Neural progenitor cell (in vitro differentiated cells): Measurements from ENCODE around the gene EFCAB8. TPM values are rescaled to one million over a fixed set of nuclear protein-coding genes. Genes with fewer than 3 reads are reported as not detected.
A peak's percentile ranks its signal among the peaks of the same experiment; 100 is the strongest.

Source experiments
- DNase-seq: peaks from one replicate; pipeline ENCODE4 v3.0.0-alpha.2; 2016; ENCODE audit warnings: low spot score
- H2AFZ ChIP-seq: fragments of 200-600 bp; sonication (generic); replicated peaks from 2 replicates; pipeline ENCODE4 v1.6.1; 2016; ENCODE audit warnings: antibody characterized with exemption
- H3F3A ChIP-seq: fragments of 200-600 bp; sonication (generic); 2 replicates; pipeline ENCODE4 v1.6.1; 2016; ENCODE audit warnings: antibody characterized with exemption, low read depth
- H3K27ac ChIP-seq: fragments of 200-600 bp; sonication (generic); 2 replicates; pipeline ENCODE4 v1.5.1; 2016; ENCODE audit warnings: mild to moderate bottlenecking
- H3K27me3 ChIP-seq: fragments of 200-600 bp; sonication (generic); 2 replicates; pipeline ENCODE4 v1.6.1; 2016; ENCODE audit warnings: mild to moderate bottlenecking, moderate library complexity
- H3K36me3 ChIP-seq: fragments of 200-600 bp; sonication (generic); 2 replicates; pipeline ENCODE4 v1.5.1; 2016
- H3K4me1 ChIP-seq: fragments of 200-600 bp; sonication (generic); 2 replicates; pipeline ENCODE4 v1.6.1; 2016; ENCODE audit warnings: mixed run types
- H3K4me2 ChIP-seq: fragments of 200-600 bp; sonication (generic); 2 replicates; pipeline ENCODE4 v1.6.1; 2016
- H3K4me3 ChIP-seq: fragments of 200-600 bp; sonication (generic); 2 replicates; pipeline ENCODE4 v1.5.1; 2016
- H3K79me2 ChIP-seq: fragments of 200-600 bp; sonication (generic); 2 replicates; pipeline ENCODE4 v1.6.1; 2016; ENCODE audit warnings: low read depth
- H3K9ac ChIP-seq: fragments of 200-600 bp; sonication (generic); 2 replicates; pipeline ENCODE4 v1.6.1; 2016
- H3K9me3 ChIP-seq: fragments of 200-600 bp; sonication (generic); 2 replicates; pipeline ENCODE4 v1.5.1; 2016; ENCODE audit warnings: low read depth
- H4K20me1 ChIP-seq: fragments of 200-600 bp; sonication (generic); 2 replicates; pipeline ENCODE4 v1.6.1; 2016; ENCODE audit warnings: low read depth
- H3K27ac Mint-ChIP-seq: 3 replicates; pipeline ENCODE4 v1.8.0; 2021; ENCODE audit warnings: mixed read lengths
- H3K27me3 Mint-ChIP-seq: 2 replicates; pipeline ENCODE4 v1.8.0; 2022; ENCODE audit warnings: low read depth, mild to moderate bottlenecking, inconsistent platforms, moderate library complexity, mixed read lengths; ENCODE audit not compliant: insufficient read depth
- H3K36me3 Mint-ChIP-seq: 3 replicates; pipeline ENCODE4 v1.8.0; 2021; ENCODE audit warnings: mixed read lengths
- H3K4me1 Mint-ChIP-seq: 3 replicates; pipeline ENCODE4 v1.8.0; 2021; ENCODE audit warnings: mixed read lengths
- H3K4me3 Mint-ChIP-seq: 3 replicates; pipeline ENCODE4 v1.8.0; 2021; ENCODE audit warnings: mild to moderate bottlenecking, moderate library complexity, mixed read lengths
- H3K9me3 Mint-ChIP-seq: 3 replicates; pipeline ENCODE4 v1.8.0; 2020; ENCODE audit warnings: mixed read lengths
- CTCF ChIP-seq: fragments of 200-600 bp; sonication (generic); IDR thresholded peaks from 2 replicates; pipeline ENCODE4 v1.5.1; 2017; ENCODE audit warnings: antibody characterized with exemption, mild to moderate bottlenecking
- EZH2 ChIP-seq: fragments of 200-600 bp; sonication (generic); IDR thresholded peaks from 2 replicates; pipeline ENCODE4 v1.6.1; 2017; ENCODE audit warnings: antibody characterized with exemption, mild to moderate bottlenecking, moderate library complexity
- EZH2phosphoT487 ChIP-seq: fragments of 200-600 bp; sonication (generic); IDR thresholded peaks from 2 replicates; pipeline ENCODE4 v1.6.1; 2017; ENCODE audit warnings: antibody characterized with exemption
- total RNA-seq: library from RNA; depleted of rRNA; stranded (reverse); fragments of >200 nt; gene quantifications from 2 replicates; pipeline ENCODE4 v1.2.3, GENCODE V29; 2015; ENCODE audit warnings: low replicate concordance

The EFCAB8 gene
- total RNA-seq, 1 donor from 2014 or later, result not detected

GRCh38 chr20:32877507-32877906 is 18.8 kb downstream of the EFCAB8 start:
- no peak overlapping the region for H3K27ac ChIP-seq
- no peak overlapping the region for H3K9ac ChIP-seq
- DNase-seq, result no peak
- H3K79me2 ChIP-seq, result no peaks in the 10 kb centered on the region
- H3K36me3 Mint-ChIP-seq, result no peaks in the 10 kb centered on the region
- H4K20me1 ChIP-seq, result no peaks in the 10 kb centered on the region
- no peak overlapping the region for H2AFZ ChIP-seq
- peaks cover 3% of the 10 kb centered on the region for H3K4me1 Mint-ChIP-seq
- no peaks in the 10 kb centered on the region for H3K27me3 ChIP-seq
- no peaks in the 10 kb centered on the region for H3K9me3 Mint-ChIP-seq
- H3K4me3 Mint-ChIP-seq, result no peak overlapping the region
- peaks cover 7% of the 10 kb centered on the region for H3K27me3 Mint-ChIP-seq
- no peaks in the 10 kb centered on the region for H3F3A ChIP-seq
- TF ChIP-seq EZH2 (no peak), CTCF (no peak), EZH2phosphoT487 (no peak)
- no peaks in the 10 kb centered on the region for H3K9me3 ChIP-seq
- H3K27ac Mint-ChIP-seq, result peak overlapping the region; percentile 74
- no peaks in the 10 kb centered on the region for H3K36me3 ChIP-seq
- no peak overlapping the region for H3K4me3 ChIP-seq
- no peak overlapping the region for H3K4me2 ChIP-seq
- H3K4me1 ChIP-seq, result no peaks in the 10 kb centered on the region

- H3K4me3 ChIP-seq, result no peak overlapping the region
- no peak overlapping the region for H3K27ac ChIP-seq
- no peaks in the 10 kb centered on the region for H3K79me2 ChIP-seq
- H2AFZ ChIP-seq, result no peak overlapping the region
- Mint-ChIP-seq H3K27ac (no peak overlapping the region), H3K27me3 (peaks cover 7% of the 10 kb centered on the region), H3K4me3 (no peak overlapping the region), H3K9me3 (no peaks in the 10 kb centered on the region), H3K4me1 (peaks cover 6% of the 10 kb centered on the region), H3K36me3 (no peaks in the 10 kb centered on the region)
- no peak for TF ChIP-seq CTCF
- no peak for TF ChIP-seq EZH2
- TF ChIP-seq EZH2phosphoT487, result no peak
- no peak for DNase-seq
- no peaks in the 10 kb centered on the region for H3K9me3 ChIP-seq
- no peaks in the 10 kb centered on the region for H3F3A ChIP-seq
- H3K4me1 ChIP-seq, result no peaks in the 10 kb centered on the region
- no peaks in the 10 kb centered on the region for H3K36me3 ChIP-seq
- H3K27me3 ChIP-seq, result no peaks in the 10 kb centered on the region
- no peaks in the 10 kb centered on the region for H4K20me1 ChIP-seq
- no peak overlapping the region for H3K9ac ChIP-seq
- no peak overlapping the region for H3K4me2 ChIP-seq
Measured at GRCh38 chr20:32878820-32879219, 20.1 kb downstream of the EFCAB8 start.

GRCh38 chr20:32879538-32879937 is 20.8 kb downstream of the EFCAB8 start:
- Histone ChIP-seq H3K9me3 (no peaks in the 10 kb centered on the region), H3K9ac (no peak overlapping the region), H3K27me3 (no peaks in the 10 kb centered on the region), H2AFZ (no peak overlapping the region), H3K4me3 (no peak overlapping the region), H3K36me3 (no peaks in the 10 kb centered on the region), H3K27ac (no peak overlapping the region), H3F3A (no peaks in the 10 kb centered on the region), H3K4me1 (no peaks in the 10 kb centered on the region), H4K20me1 (no peaks in the 10 kb centered on the region), H3K4me2 (no peak overlapping the region), H3K79me2 (no peaks in the 10 kb centered on the region)
- Mint-ChIP-seq H3K27me3 (peaks cover 4% of the 10 kb centered on the region), H3K36me3 (no peaks in the 10 kb centered on the region), H3K9me3 (no peaks in the 10 kb centered on the region), H3K27ac (no peak overlapping the region), H3K4me3 (no peak overlapping the region), H3K4me1 (peaks cover 6% of the 10 kb centered on the region)
- TF ChIP-seq CTCF (no peak), EZH2 (no peak), EZH2phosphoT487 (no peak)
- DNase-seq, result no peak
